Measurements from ENCODE around the gene TTLL1. TPM values are rescaled to one million over a fixed set of nuclear protein-coding genes. Genes with fewer than 3 reads are reported as not detected.

The TTLL1 gene
- total and polyA plus RNA-seq, 2 experiments from 2014 or later = 5.5 to 6.8 TPM

- TF ChIP-seq REST (IDR thresholded peaks at IDR 0.05; ENCODE audit: unreplicated experiment) = no peak
These were observed 5.4 kb upstream of the TTLL1 start (continued) for GRCh38 chr22:43094551-43094950.

- Histone ChIP-seq H3K27me3 (ENCODE audit: insufficient read depth) (no peaks in the 10 kb centered on the region), H3K4me3 (no peak overlapping the region), H2AFZ (no peak overlapping the region), H3K27ac (ENCODE audit: low read depth) (no peak overlapping the region), H3K4me1 (ENCODE audit: insufficient read depth) (no peaks in the 10 kb centered on the region), H3K79me2 (replicated peaks; ENCODE audit: insufficient read depth) (no peaks in the 10 kb centered on the region), H3K4me2 (no peak overlapping the region), H3F3A (replicated peaks; ENCODE audit: low read depth) (0 out of 2 replicates have a peak, but pooled peaks cover 5% of the 10 kb centered on the region), H4K20me1 (replicated peaks; ENCODE audit: insufficient read depth) (no peaks in the 10 kb centered on the region), H3K9me2 (ENCODE audit: insufficient read depth) (no peaks in the 10 kb centered on the region), H3K36me3 (ENCODE audit: insufficient read depth) (no peaks in the 10 kb centered on the region)
- Mint-ChIP-seq H3K27ac (no peak overlapping the region), H3K36me3 (ENCODE audit: low read depth) (peaks cover 11% of the 10 kb centered on the region), H3K4me1 (no peaks in the 10 kb centered on the region), H3K9me3 (peaks cover 23% of the 10 kb centered on the region), H3K27me3 (ENCODE audit: insufficient read depth, low read depth, poor library complexity) (peaks cover 4% of the 10 kb centered on the region), H3K4me3 (no peak overlapping the region)
- no peak for DNase-seq (ENCODE audit: low spot score)
- TF ChIP-seq CTCF (conservative IDR thresholded peaks at IDR 0.05; ENCODE audit: low read depth in 2 of 2) (peak in 1 of 2 experiments; percentile 19; a peak in 1 of 4 replicates), EZH2phosphoT487 (IDR thresholded peaks at IDR 0.05; ENCODE audit: unreplicated experiment) (no peak)
- peak; percentile 12 for ATAC-seq
These were observed 4.9 kb upstream of the TTLL1 start for GRCh38 chr22:43094085-43094484.

- Histone ChIP-seq H3K4me2 (no peak overlapping the region), H3K79me2 (replicated peaks; ENCODE audit: insufficient read depth) (no peaks in the 10 kb centered on the region), H3K9me2 (ENCODE audit: insufficient read depth) (no peaks in the 10 kb centered on the region), H2AFZ (peak overlapping the region; percentile 32; the same call in 1 of the 2 replicates), H3K27ac (ENCODE audit: low read depth) (no peak overlapping the region), H3F3A (replicated peaks; ENCODE audit: low read depth) (0 out of 2 replicates have a peak, but pooled peaks cover 5% of the 10 kb centered on the region), H3K27me3 (ENCODE audit: insufficient read depth) (no peaks in the 10 kb centered on the region), H3K4me3 (no peak overlapping the region), H3K36me3 (ENCODE audit: insufficient read depth) (no peaks in the 10 kb centered on the region; the same call in 1 of the 2 replicates), H4K20me1 (replicated peaks; ENCODE audit: insufficient read depth) (no peaks in the 10 kb centered on the region), H3K4me1 (ENCODE audit: insufficient read depth) (no peaks in the 10 kb centered on the region)
- Mint-ChIP-seq H3K27me3 (ENCODE audit: insufficient read depth, low read depth, poor library complexity) (no peaks in the 10 kb centered on the region), H3K4me1 (no peaks in the 10 kb centered on the region), H3K27ac (no peak overlapping the region), H3K4me3 (no peak overlapping the region), H3K9me3 (peaks cover 17% of the 10 kb centered on the region), H3K36me3 (ENCODE audit: low read depth) (peaks cover 11% of the 10 kb centered on the region)
- no peak for DNase-seq (ENCODE audit: low spot score)
- ATAC-seq = no peak
- TF ChIP-seq REST (IDR thresholded peaks at IDR 0.05; ENCODE audit: unreplicated experiment) (no peak), EZH2phosphoT487 (IDR thresholded peaks at IDR 0.05; ENCODE audit: unreplicated experiment) (no peak), CREB1 (CRISPR knock-in tag; IDR thresholded peaks at IDR 0.05; ENCODE audit: low read depth) (no peak), CTCF (conservative IDR thresholded peaks at IDR 0.05; ENCODE audit: low read depth in 2 of 2) (no peak), POLR2AphosphoS5 (IDR thresholded peaks at IDR 0.05; ENCODE audit: low read depth) (no peak), ZNF114 (CRISPR knock-in tag; IDR thresholded peaks at IDR 0.05) (no peak), JUNB (IDR thresholded peaks at IDR 0.05; ENCODE audit: unreplicated experiment) (no peak), ZNF331 (CRISPR knock-in tag; IDR thresholded peaks at IDR 0.05; ENCODE audit: low read depth) (no peak)
These were observed 2.9 kb upstream of the TTLL1 start for GRCh38 chr22:43092085-43092484.

Data from GM23338 (cell line).